Smooth muscle cell of the brain vasculature (primary cell): ENCODE measurements around the gene ITPR2.

Experiments
- DNase-seq: peaks from one replicate; pipeline ENCODE4 v3.0.0-alpha.2; 2012; ENCODE audit warnings: low read depth, low spot score

ITPR2 gene

DNA sequence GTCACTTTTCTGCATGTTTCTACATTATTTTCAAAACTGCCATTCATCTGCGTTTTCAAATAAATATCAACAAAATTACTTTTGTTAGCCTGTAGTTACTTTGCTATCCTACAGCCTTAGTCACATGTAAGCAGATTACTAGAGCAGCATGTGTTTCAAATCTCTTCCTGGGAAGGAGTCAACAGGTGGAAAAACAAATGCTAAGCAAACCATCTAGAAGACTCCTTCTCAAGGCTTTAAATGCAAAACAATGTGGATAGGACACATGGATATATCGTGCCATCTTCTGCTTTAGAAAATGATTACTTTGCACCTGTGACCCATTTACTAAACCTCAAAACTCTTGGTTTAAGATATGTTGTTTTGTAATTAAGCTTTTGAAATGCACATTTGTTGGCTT is 528.7 kb downstream of the ITPR2 start:
- DNase-seq = no peak

DNA sequence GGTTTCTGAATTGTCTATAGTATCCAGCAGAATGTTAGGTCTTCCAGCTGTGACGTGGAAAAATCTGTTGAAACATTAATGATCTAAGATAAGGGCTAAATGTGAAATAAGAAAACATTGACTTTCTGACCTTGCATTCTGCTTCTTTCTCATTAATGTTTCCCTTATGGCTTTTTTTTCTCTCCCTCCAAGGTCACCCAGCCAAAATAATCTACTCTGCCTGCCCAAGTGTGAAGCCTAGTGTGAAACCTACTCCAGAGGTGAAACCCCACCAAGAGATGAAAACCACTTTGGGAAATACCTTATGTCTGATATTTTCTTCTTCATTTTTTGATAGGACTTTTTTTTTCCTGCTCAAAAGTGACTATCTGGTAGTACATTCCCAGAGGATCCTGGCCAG is 529.6 kb downstream of the ITPR2 start:
- DNase-seq = no peak

DNA sequence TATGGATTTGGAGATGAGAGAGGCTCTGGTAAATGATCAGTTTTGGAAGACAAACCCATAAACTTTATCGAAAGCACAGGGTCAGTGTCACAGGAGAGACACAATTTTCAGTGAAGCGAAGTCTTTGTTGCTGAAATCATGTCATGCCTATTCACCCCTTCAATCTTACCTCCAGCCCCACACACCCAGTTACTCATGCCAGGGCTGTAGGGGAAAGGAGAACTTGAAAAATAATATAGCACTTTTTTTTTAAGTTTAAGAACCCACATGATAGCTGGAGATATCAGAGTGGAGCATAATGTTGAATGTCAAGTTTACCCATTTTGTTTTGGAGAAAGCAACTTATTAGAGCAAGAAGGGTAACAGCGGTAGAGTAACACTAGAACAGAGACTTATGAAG is 530.2 kb downstream of the ITPR2 start:
- DNase-seq = no peak

DNA sequence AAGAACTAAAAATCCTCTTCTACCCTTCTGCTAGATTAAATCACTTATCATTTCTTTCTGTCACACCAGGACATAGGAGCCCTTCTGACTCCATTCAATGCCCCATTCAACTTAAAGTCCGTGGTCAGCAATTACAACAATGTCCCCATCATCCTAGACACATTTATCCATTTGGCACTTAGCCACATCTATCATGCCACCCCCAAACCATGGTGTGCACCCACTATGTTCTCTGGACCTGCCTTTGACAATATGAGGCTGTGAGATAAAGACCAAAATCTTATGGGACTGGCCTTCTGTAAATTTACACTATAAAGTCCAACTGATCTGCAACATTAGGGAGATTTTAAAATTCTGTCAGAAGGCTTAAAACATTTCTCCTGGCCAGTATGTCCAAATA is 533.2 kb downstream of the ITPR2 start:
- DNase-seq = no peak

DNA sequence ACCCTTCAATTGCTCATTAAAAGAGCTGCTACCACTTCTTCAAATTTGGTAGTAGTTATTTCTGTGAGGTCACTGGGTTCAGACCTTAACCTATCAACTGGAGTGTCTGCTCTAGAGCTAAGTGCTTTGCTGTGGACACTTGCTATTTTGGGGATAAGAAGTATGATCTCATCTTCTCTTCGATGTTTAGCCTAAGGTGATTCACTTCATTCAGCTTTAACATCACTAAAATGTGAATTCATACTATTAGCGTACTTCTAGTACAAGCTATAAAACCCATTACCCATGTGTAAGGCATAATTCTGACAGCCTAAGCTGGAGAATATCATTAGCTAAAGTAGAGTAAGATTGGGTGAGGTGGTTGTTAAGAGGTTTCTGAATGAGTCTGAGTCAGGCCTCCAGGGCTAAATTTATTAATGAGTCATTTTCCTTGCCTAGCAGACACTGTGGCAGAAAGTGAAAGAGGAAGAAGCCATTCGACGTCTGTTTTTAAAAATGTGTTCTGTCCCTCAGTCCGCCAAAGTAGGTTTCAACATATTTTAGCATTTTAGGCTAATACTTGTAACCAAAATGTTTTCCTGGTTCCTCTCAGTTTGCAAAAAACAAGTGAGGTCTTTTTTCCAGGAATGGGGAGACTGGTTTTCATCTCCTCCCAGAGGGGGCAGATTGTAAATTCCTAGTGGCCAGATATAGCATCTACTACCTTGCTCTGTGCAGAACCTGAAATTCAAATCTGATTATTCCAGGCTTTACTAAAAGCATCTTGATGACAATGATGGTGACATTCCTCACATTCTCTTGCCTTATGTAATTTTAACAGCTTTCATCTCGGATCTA is 534.0 kb downstream of the ITPR2 start:
- no peak for DNase-seq

DNA sequence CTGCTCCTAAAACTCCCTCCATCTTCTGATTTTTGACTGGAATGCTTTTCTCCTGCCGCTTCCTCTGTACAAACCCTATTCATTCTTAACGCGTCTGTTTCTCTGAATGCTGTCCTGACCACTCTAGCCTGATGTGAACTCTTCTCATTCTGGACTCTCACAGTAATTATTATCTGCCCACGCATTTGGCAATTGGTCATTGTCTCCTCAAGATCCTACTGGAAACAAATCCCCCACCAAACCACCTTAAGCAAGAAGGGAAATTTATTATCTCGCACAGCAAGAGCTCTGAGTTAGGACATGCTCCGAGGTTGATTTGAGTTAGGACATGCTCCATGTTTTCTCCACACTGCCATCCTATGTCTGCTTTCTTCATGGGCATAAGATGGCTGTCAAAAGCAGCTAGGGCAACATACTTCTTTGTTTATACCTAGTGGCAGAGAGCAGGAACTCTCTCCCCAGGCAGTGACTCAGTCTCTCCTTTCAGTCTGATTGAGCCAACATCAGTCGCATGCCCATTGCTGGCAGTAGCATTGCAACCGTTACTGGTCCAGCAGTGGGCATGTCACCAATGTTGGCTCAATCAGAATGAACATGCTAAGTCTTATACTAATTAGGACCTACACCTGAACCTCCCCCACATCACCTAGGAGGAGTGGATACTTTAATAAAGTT is 535.5 kb downstream of the ITPR2 start:
- no peak for DNase-seq

DNA sequence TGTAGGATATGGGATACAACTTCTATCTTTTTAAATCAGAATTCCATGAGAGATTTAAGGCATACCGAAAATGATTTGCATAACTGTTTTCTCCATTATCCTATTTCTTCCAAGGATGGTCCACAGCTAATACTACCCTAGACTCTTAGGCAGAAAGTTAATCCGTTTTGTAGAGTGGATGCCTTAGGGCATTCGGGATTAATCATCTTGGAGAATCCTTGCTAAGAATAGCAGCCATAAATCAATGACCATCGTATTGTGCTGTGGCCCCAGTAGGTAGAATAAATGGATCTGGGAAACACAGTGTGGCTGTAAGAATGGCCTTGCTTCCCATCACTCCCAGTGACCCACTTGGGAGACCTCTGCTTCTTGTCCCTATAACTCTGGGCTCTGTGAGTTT is 538.0 kb downstream of the ITPR2 start:
- no peak for DNase-seq

DNA sequence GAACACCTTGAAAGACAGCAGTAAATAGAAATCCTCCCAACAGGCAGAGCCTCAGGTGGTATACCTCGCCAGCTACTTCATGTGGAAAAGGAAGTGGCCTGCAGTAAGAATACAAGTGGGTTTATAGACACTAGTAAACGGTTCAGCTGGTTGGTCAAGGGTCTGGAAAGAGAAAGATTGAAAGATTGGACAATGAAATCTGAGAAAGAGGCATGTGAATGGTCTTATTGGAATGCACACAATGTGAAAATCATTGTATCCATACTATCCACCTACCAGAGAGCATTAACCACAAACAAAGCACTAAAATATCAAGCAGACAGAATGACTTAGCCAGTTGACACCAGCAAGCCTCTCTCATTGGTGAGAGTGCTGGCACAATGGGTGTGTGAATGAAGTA is 539.4 kb downstream of the ITPR2 start:
- no peak for DNase-seq

DNA sequence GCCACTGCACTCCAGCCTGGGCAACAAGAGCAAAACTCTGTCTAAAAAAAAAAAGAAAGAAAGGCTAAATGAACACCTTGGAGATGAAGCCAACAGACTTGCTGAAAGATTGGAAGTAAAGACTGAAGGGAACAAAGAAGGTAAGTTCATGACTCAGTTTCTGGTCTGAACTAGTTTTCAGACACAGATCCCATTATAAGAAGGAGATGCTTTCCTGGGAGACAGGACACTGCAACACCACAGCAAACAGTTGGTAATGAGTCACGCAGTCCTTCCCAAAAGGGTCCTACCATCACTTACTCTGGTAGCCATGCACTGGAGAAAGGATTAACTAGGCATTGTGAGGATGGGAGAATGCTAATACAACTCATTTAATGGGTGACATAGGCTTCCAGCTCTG is 540.4 kb downstream of the ITPR2 start:
- DNase-seq = no peak

DNA sequence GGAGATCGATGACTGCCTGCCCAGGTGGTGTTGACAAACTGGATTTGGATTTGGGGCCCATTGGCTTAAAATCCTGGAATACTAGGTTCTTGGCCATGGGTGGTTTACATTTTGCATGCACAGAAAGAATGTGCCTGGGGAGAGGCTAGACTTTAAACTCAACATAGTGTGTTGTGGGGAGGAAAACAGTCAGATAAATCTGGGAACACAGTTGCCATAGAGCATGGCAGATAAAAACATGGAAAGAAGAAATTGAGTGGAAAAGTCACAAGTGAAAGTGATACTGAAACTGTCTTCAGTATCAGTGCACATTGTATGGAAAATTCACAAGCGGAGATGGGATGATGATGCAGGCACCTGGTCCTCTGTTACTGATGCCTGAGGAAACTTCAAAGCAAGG is 542.4 kb downstream of the ITPR2 start:
- DNase-seq = no peak

DNA sequence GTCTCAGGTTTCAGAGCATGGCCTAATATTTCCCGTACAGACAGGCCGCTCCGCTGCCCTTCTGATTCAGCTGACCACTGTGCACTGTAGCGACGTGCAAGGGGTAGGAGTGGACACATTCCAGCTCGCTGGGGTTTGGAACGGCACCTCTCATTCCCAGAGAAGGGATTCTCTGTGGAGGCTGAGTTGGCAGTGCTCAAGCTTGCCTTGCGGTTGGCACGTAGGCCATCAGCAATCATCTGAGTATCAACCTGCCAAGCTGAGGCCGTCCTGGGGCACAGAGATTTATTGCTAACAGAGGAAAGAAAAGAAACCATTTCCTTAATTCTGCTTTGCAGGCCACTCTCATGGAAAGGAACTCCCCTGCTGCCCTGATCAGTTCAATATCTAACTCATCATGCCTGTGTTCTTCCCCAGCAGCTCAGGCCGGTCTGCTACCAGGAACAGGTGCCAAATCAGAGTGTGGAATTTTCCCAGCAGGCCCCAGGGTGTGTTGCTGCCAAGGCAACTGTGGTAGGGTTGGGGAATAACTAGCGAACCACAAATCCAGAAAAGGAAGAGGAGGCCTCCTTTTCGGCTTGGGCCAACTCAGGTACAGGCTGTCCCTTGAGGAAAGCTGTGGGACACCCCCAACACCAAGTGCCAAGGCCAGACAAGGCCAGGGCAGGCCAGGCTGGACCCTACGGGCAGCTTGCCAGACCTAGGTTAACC is 545.2 kb downstream of the ITPR2 start:
- no peak for DNase-seq
